Naive thymus-derived CD4-positive, alpha-beta T cell (primary cell): ENCODE data around the gene PTPRR. TPM values are rescaled to one million over a fixed set of nuclear protein-coding genes. Genes with fewer than 3 reads are reported as not detected.

Experiments
- ATAC-seq: fragments of 150-1000 bp; cut with Tn5 transposase; 2 replicates; pipeline ENCODE4 v1.10.0; 2021; ENCODE audit warnings: mild to moderate bottlenecking, moderate library complexity
- CTCF ChIA-PET: fragments of 350-600 bp; sonication (Branson Sonifier 250); formaldehyde crosslinking; loops from one replicate; lab custom pipeline; 2021; ENCODE audit warnings: antibody characterized with exemption; lab: Charles Lee
- POLR2A ChIA-PET: fragments of 350-600 bp; sonication (Branson Sonifier 250); formaldehyde crosslinking; loops from one replicate; lab custom pipeline; 2021; ENCODE audit warnings: antibody characterized with exemption, inconsistent platforms; lab: Charles Lee
- DNase-seq, 9 donors: peaks; one replicate each; pipeline versions ENCODE4 v3.0.0 to v3.0.0-alpha.2; 2020 to 2022; ENCODE audit warnings: mixed read lengths in 1 of 9
- H3K27ac ChIP-seq: one replicate; pipeline ENCODE4 v1.7.0; 2013; ENCODE audit warnings: mild to moderate bottlenecking, low read depth, low read length, moderate library complexity
- H3K27me3 ChIP-seq, 2 donors: one replicate each; pipeline ENCODE4 v1.7.0; 2013; ENCODE audit warnings: low read length in 2 of 2, mild to moderate bottlenecking in 2 of 2, moderate library complexity in 2 of 2; ENCODE audit not compliant: control insufficient read depth in 2 of 2, insufficient read depth in 2 of 2
- H3K36me3 ChIP-seq, 3 experiments: 1 replicate in 2 of 3; 2 replicates in 1 of 3; pipeline ENCODE4 v1.7.0; 2013; ENCODE audit warnings: low read length in 3 of 3, mild to moderate bottlenecking in 3 of 3, moderate library complexity in 1 of 3; ENCODE audit not compliant: insufficient read depth in 3 of 3, control insufficient read depth in 2 of 3
- H3K4me1 ChIP-seq, 2 donors: one replicate each; pipeline ENCODE4 v1.7.0; 2013; ENCODE audit warnings: low read length in 2 of 2, mild to moderate bottlenecking in 2 of 2, moderate library complexity in 1 of 2; ENCODE audit not compliant: control insufficient read depth in 2 of 2, insufficient read depth in 2 of 2
- H3K4me3 ChIP-seq: 2 replicates; pipeline ENCODE4 v1.7.0; 2013; ENCODE audit warnings: mild to moderate bottlenecking, low read length
- H3K9me3 ChIP-seq, 3 experiments: 1 replicate in 2 of 3; 2 replicates in 1 of 3; pipeline ENCODE4 v1.7.0; 2013; ENCODE audit warnings: low read length in 3 of 3; ENCODE audit not compliant: control insufficient read depth in 2 of 3
- H3K27ac Mint-ChIP-seq, 9 donors: one replicate each; pipeline ENCODE4 v1.8.0; 2020 to 2022; ENCODE audit warnings: mixed read lengths in 9 of 9, mild to moderate bottlenecking in 8 of 9, moderate library complexity in 5 of 9, inconsistent platforms in 2 of 9
- H3K27me3 Mint-ChIP-seq, 5 donors: one replicate each; pipeline ENCODE4 v1.8.0; 2021 to 2022; ENCODE audit warnings: mixed read lengths in 5 of 5, mild to moderate bottlenecking in 1 of 5
- H3K36me3 Mint-ChIP-seq, 5 donors: one replicate each; pipeline ENCODE4 v1.8.0; 2020 to 2022; ENCODE audit warnings: mixed read lengths in 5 of 5, mild to moderate bottlenecking in 3 of 5, inconsistent platforms in 1 of 5
- H3K4me1 Mint-ChIP-seq, 7 donors: one replicate each; pipeline ENCODE4 v1.8.0; 2020 to 2022; ENCODE audit warnings: mixed read lengths in 7 of 7, mild to moderate bottlenecking in 3 of 7, inconsistent platforms in 1 of 7
- H3K4me3 Mint-ChIP-seq, 10 donors: one replicate each; pipeline ENCODE4 v1.8.0; 2020 to 2022; ENCODE audit warnings: mild to moderate bottlenecking in 10 of 10, mixed read lengths in 10 of 10, moderate library complexity in 6 of 10, inconsistent platforms in 2 of 10
- H3K9me3 Mint-ChIP-seq, 11 donors: one replicate each; pipeline ENCODE4 v1.8.0; 2020 to 2022; ENCODE audit warnings: mixed read lengths in 11 of 11, mild to moderate bottlenecking in 4 of 11, inconsistent platforms in 1 of 11, moderate library complexity in 1 of 11
- intact Hi-C, 2 donors: fragments of 100-400 bp; cut with micrococcal nuclease; formaldehyde crosslinking; loops; one replicate each; pipeline ENCODE4 v1.15.1; 2023
- polyA plus RNA-seq, 2 donors: library from polyadenylated mRNA; unstranded; fragments of 300-500 nt; fragmentation: Illumina TruSeq; gene quantifications; one replicate each; pipeline ENCODE4 v1.2.3, GENCODE V29; 2021
- total RNA-seq, 6 experiments: library from RNA in 5 of 6; stranded (reverse) in 5 of 6; gene quantifications; 1 replicate in 5 of 6; 2 replicates in 1 of 6; pipeline ENCODE4 v1.2.3 and lab custom pipeline; 2021 to 2026

Gene PTPRR
- total and polyA plus RNA-seq, 7 experiments from 2014 or later, result not detected

- no peak overlapping the region for H3K27ac Mint-ChIP-seq
- Histone ChIP-seq H3K27ac (no peak overlapping the region), H3K27me3 (no peaks in the 10 kb centered on the region), H3K36me3 (no peaks in the 10 kb centered on the region), H3K4me3 (no peak overlapping the region), H3K4me1 (no peaks in the 10 kb centered on the region), H3K9me3 (no peaks in the 10 kb centered on the region)
- CTCF ChIA-PET, result no interaction called here
- H3K4me1 Mint-ChIP-seq, result no peaks in the 10 kb centered on the region
- H3K27me3 Mint-ChIP-seq, result no peaks in the 10 kb centered on the region
- ATAC-seq, result no peak
- no peak for DNase-seq
- no peaks in the 10 kb centered on the region for H3K36me3 Mint-ChIP-seq
- intact Hi-C loops, result no loop called here
- POLR2A ChIA-PET, result no interaction called here
- peaks cover 0 to 2% (median 0%) of the 10 kb centered on the region in 11 donors for H3K9me3 Mint-ChIP-seq
- H3K4me3 Mint-ChIP-seq, result no peak overlapping the region
Observed at GRCh38 chr12:70845268-70845667, 75.3 kb downstream of the PTPRR start.

- no peaks in the 10 kb centered on the region for H3K36me3 Mint-ChIP-seq
- no peak overlapping the region for H3K27ac Mint-ChIP-seq
- Histone ChIP-seq H3K27me3 (no peaks in the 10 kb centered on the region), H3K27ac (no peak overlapping the region), H3K36me3 (no peaks in the 10 kb centered on the region), H3K9me3 (no peaks in the 10 kb centered on the region), H3K4me3 (no peak overlapping the region), H3K4me1 (no peaks in the 10 kb centered on the region)
- H3K27me3 Mint-ChIP-seq, result no peaks in the 10 kb centered on the region
- ChIA-PET POLR2A (no interaction called here), CTCF (no interaction called here)
- peaks cover 0 to 3% (median 0%) of the 10 kb centered on the region in 11 donors for H3K9me3 Mint-ChIP-seq
- H3K4me3 Mint-ChIP-seq, result no peak overlapping the region
- intact Hi-C loops, result no loop called here
- DNase-seq (no peak), ATAC-seq (no peak)
- H3K4me1 Mint-ChIP-seq, result no peaks in the 10 kb centered on the region
Observed at GRCh38 chr12:70843363-70843762, 77.2 kb downstream of the PTPRR start.

- no peak overlapping the region for H3K27ac ChIP-seq
- H3K27me3 ChIP-seq, result no peaks in the 10 kb centered on the region
- ChIA-PET POLR2A (no interaction called here), CTCF (no interaction called here)
- H3K9me3 ChIP-seq, result no peaks in the 10 kb centered on the region
- H3K4me1 ChIP-seq, result no peaks in the 10 kb centered on the region
- H3K36me3 ChIP-seq, result no peaks in the 10 kb centered on the region
- Mint-ChIP-seq H3K4me1 (no peaks in the 10 kb centered on the region), H3K9me3 (peaks cover 0 to 5% (median 0%) of the 10 kb centered on the region in 11 donors), H3K4me3 (no peak overlapping the region), H3K27me3 (no peaks in the 10 kb centered on the region), H3K27ac (no peak overlapping the region), H3K36me3 (no peaks in the 10 kb centered on the region)
- no peak for DNase-seq
- H3K4me3 ChIP-seq, result no peak overlapping the region
- intact Hi-C loops, result no loop called here
- no peak for ATAC-seq
Observed at GRCh38 chr12:70842942-70843341, 77.6 kb downstream of the PTPRR start.

DNA sequence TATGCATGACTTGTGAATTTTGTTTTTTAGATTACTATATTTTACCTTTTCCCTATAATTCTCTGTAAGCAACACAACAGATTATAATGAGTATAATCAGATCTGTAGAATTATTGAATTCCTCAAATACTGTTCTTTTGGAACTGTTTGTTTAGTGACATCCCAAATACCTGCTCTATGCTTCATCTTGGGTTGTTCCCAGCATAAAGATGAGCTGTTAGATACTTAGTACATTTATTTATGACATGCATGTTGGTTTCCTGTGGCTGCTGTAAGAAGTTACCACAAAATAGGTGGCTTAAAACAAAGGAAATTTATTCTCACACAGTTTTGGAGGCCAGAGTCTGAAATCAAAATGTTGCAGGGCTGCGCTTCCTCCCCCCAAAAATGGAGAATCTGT is 78.4 kb downstream of the PTPRR start:
- Mint-ChIP-seq H3K36me3 (no peaks in the 10 kb centered on the region), H3K4me3 (no peak overlapping the region), H3K4me1 (no peaks in the 10 kb centered on the region), H3K9me3 (peaks cover 0 to 5% (median 0%) of the 10 kb centered on the region in 11 donors), H3K27ac (no peak overlapping the region), H3K27me3 (no peaks in the 10 kb centered on the region)
- no peaks in the 10 kb centered on the region for H3K4me1 ChIP-seq
- CTCF ChIA-PET, result no interaction called here
- H3K27ac ChIP-seq, result no peak overlapping the region
- intact Hi-C loops, result no loop called here
- no peaks in the 10 kb centered on the region for H3K27me3 ChIP-seq
- POLR2A ChIA-PET, result no interaction called here
- ATAC-seq (no peak), DNase-seq (no peak)
- H3K36me3 ChIP-seq, result no peaks in the 10 kb centered on the region
- H3K9me3 ChIP-seq, result no peaks in the 10 kb centered on the region
- H3K4me3 ChIP-seq, result no peak overlapping the region

DNA sequence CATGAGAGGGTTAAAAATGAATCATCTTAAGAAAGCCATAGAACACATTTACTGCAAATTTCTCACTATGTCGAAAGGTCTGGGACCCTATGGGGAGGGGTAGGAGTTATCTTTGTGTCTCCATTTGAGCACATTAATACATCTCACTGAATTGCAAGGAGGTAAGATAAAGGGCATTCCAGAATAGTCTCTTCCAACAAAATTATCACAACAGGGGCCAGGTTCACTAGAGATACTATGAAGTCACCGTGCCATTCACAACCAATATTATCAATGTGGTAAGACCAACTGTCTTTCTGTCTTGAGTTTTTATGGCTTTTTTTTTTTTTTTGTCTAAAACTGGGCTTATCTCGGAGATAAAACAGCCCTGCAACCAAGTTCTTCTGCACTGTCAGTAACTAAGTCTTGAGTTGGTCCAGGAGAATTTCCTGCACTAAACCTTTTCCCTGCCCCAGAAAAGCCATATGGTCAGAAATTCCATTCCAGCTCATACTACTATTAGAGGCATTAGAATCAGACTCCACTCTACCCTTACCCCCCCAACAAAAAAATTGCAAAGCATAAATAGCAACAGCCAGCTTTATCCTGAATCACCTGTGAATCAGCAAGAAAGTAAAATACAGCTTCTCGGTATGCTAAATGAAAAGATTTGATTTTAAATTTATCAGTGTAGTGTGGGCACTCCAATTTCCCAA is 79.7 kb downstream of the PTPRR start:
- Mint-ChIP-seq H3K9me3 (peaks cover 0 to 5% (median 0%) of the 10 kb centered on the region in 11 donors), H3K27me3 (peaks cover 0 to 9% (median 0%) of the 10 kb centered on the region in 5 donors), H3K4me1 (no peaks in the 10 kb centered on the region), H3K36me3 (no peaks in the 10 kb centered on the region), H3K4me3 (no peak overlapping the region), H3K27ac (no peak overlapping the region)
- H3K4me3 ChIP-seq, result no peak overlapping the region
- no peak for ATAC-seq
- H3K9me3 ChIP-seq, result no peaks in the 10 kb centered on the region
- no peaks in the 10 kb centered on the region for H3K36me3 ChIP-seq
- H3K27ac ChIP-seq, result no peak overlapping the region
- ChIA-PET CTCF (no interaction called here), POLR2A (no interaction called here)
- H3K27me3 ChIP-seq, result no peaks in the 10 kb centered on the region
- no peak for DNase-seq
- H3K4me1 ChIP-seq, result no peaks in the 10 kb centered on the region
- intact Hi-C loops, result no loop called here

DNA sequence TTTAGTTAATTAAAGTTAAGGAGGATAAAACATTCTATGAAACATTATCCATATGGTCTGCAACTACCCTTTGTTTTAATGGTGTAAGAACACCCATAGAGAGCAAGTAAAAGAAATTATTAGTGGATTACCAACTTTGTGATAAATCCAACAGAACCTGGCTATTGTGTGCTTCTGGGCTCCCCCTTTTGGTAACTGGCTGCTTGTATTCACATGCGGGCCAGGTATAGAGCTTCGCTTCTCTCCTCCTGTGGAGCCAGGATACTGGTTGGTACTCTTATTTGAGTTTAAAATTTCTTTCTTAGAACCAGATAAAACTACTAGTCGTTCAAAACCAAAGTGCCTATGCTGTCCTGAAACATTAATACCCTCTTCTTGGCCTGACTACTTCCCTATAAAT is 81.0 kb downstream of the PTPRR start:
- POLR2A ChIA-PET, result no interaction called here
- ATAC-seq, result no peak
- Mint-ChIP-seq H3K36me3 (no peaks in the 10 kb centered on the region), H3K4me3 (no peak overlapping the region), H3K27ac (no peak overlapping the region), H3K9me3 (peaks cover 0 to 5% (median 0%) of the 10 kb centered on the region in 11 donors), H3K27me3 (peaks cover 0 to 9% (median 0%) of the 10 kb centered on the region in 5 donors), H3K4me1 (no peaks in the 10 kb centered on the region)
- CTCF ChIA-PET, result no interaction called here
- H3K27ac ChIP-seq, result no peak overlapping the region
- H3K27me3 ChIP-seq, result no peaks in the 10 kb centered on the region
- no peaks in the 10 kb centered on the region for H3K9me3 ChIP-seq
- intact Hi-C loops, result no loop called here
- no peak for DNase-seq
- H3K36me3 ChIP-seq, result no peaks in the 10 kb centered on the region
- no peaks in the 10 kb centered on the region for H3K4me1 ChIP-seq
- H3K4me3 ChIP-seq, result no peak overlapping the region

GRCh38 chr12:70838127-70838526 is 82.4 kb downstream of the PTPRR start:
- H3K27ac ChIP-seq, result no peak overlapping the region
- Mint-ChIP-seq H3K36me3 (no peaks in the 10 kb centered on the region), H3K4me3 (no peak overlapping the region), H3K9me3 (peaks cover 0 to 5% (median 0%) of the 10 kb centered on the region in 11 donors), H3K4me1 (no peaks in the 10 kb centered on the region), H3K27me3 (peaks cover 0 to 9% (median 0%) of the 10 kb centered on the region in 5 donors), H3K27ac (no peak overlapping the region)
- ATAC-seq, result no peak
- POLR2A ChIA-PET, result no interaction called here
- no peaks in the 10 kb centered on the region for H3K36me3 ChIP-seq
- intact Hi-C loops, result no loop called here
- DNase-seq, result no peak
- H3K27me3 ChIP-seq, result no peaks in the 10 kb centered on the region
- CTCF ChIA-PET, result no interaction called here
- H3K9me3 ChIP-seq, result no peaks in the 10 kb centered on the region
- H3K4me3 ChIP-seq, result no peak overlapping the region
- H3K4me1 ChIP-seq, result no peaks in the 10 kb centered on the region
